Frontal cortex (tissue), 4 donors: ENCODE measurements around the gene EFNA2. TPM values are rescaled to one million over a fixed set of nuclear protein-coding genes. Genes with fewer than 3 reads are reported as not detected.
A peak's percentile ranks its signal among the peaks of the same experiment; 100 is the strongest.
"Not testable (repeated sequence)": the region's sequence is repeated elsewhere in the genome, so short reads cannot be mapped to it uniquely, and the experiment has no call there.

Experiments used
- DNase-seq, 2 donors: peaks; one replicate each; pipeline ENCODE4 v3.0.0; 2012; ENCODE audit warnings: low spot score in 2 of 2
- FAIRE-seq: peaks from 2 replicates; lab custom pipeline; 2012; peaks lifted over from hg19 to GRCh38; lab: Jason Lieb, UNC
- total RNA-seq: library from RNA; depleted of rRNA; stranded (reverse); fragments of >200 nt; gene quantifications from one replicate; pipeline ENCODE4 v1.2.3, GENCODE V29; 2014
- donor health status: control.
- donor health status: control.
- donor health status: control.

Gene EFNA2
- total RNA-seq, 1 donor from 2014 or later: 13.0 TPM

DNA sequence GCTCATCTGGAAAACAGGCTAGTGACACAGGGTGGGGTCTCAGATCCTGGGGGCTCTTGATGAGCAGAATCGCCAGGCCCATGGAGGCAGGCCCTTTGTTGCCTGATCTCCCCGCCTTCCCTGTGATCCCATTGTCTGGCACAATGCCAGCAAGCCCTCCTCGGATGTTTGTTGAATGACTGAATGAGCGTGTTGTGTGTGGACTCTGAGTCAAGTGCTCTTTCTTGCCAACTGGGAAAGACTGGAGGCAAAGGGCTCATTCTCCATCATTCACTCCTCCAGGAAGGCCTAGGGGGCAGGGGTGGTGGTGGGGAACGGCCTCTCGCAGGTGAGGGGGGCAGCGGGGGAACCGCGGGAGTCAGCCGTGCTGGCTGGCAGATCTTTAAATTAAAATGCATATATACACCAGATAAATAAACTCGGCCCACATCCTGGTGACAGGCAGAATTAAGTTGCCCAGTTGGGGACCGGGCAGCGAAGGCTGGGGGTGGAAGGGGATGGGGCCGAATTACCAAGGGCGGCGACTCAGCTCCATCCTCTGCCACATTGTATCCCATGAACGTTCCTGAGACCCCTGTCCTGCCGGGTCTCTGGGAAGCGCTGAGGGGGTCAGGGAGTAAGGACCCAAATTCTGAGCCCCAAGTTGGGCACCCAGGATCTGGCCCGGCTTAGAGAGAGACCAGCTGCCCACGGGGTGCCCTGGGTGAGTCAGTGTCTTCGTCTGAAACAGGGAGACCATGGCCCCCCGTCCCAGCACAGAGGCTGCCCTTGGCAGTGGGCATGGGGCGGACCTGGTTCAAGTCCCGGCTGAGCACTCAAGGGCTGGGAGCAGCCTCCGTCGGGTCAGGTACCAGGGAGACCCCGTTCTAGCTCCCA, 24.5 kb downstream of the EFNA2 start:
- FAIRE-seq (no peak), DNase-seq (no peak)

DNA sequence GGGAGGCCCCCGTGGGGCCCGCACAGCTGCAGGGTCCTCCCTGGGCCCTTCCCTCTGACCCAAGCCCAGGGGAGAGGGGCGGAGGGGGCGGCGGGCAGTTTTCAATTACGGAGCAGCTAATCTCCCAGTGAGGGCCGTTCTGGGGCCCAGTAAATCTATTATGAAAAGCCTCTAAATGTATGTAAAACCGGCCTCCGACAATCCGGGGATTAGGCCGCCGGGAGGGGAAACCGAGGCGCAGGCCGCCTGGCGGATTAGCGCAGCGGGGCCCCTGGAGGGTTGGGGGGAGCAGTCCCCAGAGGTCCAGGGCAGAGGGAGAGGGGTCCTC, 25.1 kb downstream of the EFNA2 start:
- no peak for FAIRE-seq

DNA sequence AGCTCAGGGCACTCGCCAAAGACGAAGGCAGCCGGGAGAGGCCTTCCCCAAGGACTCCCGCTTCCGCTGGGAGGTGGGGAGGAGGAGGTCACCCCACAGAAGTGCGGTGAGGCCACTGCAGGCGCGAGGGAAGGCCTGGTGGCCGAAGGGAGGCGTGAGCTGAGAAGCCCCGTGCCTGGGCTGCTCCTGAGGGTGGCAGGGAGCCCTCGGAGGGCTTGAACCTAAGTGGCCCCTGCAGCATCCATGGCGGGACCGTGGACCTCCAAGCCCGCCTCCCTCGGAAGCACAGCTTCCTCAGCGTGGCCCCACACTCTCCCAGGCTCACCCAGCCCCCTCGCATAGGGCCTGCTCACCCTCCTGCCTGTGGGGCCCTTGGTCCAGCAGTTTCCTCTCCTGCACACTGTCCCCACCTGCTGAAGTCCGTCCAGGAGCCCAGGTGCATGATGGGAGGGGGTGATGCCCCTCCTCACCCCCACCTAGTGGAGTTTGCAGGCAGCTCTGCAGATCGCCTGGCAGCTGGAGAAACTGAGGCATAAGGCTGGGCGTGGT, 25.9 kb downstream of the EFNA2 start:
- FAIRE-seq: no peak
- no peak for DNase-seq

More for the DNA sequence above, 25.1 kb downstream of the EFNA2 start:
- no peak for DNase-seq

DNA sequence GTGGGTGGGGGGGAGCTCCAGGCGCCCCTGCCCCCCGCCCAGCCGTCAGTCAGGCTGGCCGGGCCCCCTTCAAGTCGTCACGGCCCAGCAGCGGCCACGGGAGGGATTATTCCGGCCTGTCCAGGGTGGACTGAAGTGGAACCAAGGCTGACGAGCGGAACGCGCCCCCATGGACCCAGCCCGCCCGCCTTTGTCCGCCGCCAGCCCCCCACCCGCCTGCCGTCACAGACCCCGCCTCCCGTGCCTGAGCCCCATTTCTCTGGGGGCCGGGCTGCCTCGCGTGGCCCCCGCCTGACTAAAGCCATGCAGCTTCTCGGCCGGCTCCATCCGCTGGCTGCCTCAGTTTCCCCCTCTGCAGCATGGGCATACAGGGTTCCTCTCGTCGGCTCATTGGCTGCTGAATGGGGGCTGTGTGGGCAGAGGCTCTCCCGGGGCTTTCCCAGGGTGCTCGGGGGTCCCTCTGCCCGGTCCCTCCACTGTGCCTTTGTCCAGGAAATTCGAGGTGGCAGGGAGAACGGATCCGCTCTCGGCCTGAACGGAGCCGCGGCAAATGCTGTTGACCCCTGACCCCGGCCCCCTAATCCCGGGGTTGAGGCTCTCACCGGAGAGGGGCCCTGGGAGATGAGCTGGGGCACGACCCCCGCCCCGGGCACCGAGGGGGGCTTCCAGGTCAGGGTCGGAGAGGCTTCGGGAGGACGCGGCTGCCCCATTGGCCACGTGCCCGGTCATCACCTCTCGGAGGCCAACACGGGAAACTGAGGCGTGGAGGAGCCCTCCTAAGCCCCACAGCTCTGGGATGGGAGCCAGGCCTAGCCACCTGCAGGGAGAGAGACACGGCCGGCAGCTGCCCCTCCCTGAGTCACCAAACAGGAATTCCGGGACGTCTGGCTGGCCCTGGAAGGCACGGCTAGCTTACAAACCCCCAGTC, 27.4 kb downstream of the EFNA2 start:
- no peak for DNase-seq

DNA sequence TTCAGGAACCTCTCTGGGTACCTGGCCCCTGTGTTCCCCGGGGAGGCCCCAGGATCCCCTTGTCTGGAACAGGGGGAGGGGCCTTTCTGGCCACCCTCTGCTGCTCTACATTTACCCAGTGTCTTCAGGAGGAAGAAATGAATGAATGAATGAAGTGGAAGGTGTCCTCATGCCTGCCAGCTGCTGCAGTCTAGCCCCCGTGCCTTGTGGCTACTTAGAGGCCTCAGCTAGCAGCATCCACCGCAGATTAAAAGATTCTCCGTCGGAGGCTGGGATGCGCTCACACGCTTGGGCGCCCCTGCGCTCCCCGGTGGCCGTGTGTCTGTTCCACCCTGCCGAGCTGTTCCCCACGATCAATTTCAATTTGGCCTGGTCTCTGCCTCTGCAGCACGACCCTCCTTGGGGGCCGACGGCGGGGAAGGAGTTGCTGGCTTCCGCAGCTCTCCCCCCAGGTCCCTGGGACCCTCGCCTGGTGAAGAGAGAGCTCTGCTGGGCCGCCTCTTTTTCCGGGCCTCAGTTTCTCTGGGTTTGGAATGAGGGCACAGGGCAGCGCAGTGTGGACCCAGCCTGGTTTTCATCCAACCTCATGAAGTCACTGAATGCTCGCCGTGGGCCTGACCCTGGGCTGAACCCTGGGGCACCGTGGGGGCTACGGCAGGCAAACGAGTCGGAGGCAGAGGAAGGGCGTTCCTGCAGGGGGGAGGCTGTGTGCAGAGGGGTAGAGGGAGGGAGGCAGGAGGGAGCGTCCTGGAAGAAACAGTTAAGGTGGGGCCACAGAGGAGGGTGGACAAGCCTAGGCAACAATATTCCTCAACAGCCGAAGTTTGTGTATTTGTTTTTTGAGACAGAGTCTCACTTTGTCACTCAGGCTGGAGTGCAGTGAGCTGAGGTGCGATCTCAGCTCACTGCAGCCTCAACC, 28.3 kb downstream of the EFNA2 start:
- FAIRE-seq (no peak), DNase-seq (no peak)

More for the DNA sequence above, 27.4 kb downstream of the EFNA2 start:
- FAIRE-seq: no peak

DNA sequence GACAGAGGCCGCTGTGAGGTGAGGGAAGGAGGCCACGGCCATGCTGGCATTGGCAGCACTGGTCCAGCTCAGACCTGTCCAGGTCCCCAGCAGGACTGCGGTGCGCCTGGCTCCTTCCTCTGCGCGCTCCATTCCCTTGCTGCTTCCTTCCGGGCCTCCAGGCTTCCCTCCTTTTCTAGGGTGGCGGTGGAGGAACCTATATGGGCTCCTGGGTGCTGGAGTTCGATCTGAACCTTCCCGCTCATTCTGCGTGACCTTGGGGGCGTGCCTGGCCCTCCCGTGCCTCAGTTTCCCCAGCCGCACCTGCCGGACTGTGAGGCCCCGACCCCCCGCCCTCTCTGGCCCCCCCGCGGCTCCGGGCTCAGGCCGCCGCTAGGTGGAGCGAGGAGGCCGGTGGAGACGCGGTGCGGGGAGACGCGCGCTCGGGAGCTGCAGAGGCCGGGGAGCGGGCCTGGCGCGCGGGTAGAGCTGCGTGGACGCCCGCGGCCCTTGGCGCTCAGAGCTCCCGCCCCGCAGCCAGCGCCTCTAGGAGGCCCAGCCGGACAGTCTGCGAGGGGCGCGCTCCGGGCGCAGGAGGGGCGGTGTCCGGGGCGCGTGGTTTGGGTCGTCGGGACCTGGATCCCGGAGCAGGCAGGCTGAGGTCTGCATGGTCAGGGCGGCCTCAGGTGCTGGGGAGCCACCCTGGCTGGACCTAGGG, 29.9 kb downstream of the EFNA2 start:
- FAIRE-seq: no peak
- peak; percentile 88 to 93 for DNase-seq

DNA sequence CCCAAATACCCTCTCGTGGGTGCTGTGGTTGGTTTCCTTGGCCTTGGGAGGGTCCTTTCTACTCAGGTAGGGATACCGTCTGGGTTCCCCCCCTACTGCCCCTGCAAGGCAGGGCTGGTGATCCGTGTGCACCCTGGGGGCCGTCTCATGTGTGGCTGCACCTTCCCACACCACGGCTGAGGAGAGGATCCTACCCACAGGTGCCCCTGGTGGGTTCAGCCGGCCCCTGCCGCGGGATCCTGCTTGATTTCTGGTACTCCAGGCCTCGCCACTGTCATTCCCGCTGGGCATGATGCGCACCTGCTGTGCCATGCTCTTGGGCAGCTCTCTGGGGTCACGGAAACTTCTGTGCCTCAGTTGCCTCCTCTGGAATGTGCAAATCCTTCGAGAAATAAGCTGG, 30.8 kb downstream of the EFNA2 start:
- DNase-seq: no peak
- FAIRE-seq: no peak

DNA sequence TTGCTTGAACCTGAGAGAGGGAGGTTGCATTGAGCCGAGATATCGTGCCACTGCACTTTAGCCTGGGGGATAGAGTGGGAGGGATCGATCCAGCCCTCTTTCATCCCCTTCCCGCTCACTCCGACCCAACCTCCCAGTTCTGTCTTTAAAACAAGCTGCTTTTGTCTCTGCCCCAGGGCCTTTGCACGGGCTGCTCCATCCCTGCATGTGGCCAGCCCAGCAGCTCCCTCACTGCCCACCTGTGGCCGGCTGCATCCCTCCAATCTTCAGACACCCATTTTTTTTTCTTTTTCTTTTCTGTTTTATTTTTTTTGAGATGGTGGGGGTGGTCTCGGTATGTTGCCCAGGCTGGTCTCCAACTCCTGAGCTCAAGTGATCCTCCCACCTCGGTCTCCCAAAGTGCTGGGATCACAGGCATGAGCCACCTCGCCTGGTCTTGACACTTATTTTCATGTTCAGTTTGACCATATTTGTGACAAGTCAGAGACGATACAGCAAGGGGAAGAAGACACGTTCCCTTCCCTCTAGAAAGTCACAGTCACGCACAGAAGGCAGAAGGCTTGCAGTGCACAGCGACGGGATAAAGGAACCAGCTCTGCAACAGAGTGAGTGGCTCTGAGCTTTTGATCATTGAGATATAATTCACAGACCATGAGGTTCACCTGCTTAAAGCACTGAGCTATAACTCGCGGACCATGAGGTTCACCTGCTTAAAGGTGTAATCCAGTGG, 31.8 kb downstream of the EFNA2 start:
- no peak for DNase-seq
- no peak for FAIRE-seq

DNA sequence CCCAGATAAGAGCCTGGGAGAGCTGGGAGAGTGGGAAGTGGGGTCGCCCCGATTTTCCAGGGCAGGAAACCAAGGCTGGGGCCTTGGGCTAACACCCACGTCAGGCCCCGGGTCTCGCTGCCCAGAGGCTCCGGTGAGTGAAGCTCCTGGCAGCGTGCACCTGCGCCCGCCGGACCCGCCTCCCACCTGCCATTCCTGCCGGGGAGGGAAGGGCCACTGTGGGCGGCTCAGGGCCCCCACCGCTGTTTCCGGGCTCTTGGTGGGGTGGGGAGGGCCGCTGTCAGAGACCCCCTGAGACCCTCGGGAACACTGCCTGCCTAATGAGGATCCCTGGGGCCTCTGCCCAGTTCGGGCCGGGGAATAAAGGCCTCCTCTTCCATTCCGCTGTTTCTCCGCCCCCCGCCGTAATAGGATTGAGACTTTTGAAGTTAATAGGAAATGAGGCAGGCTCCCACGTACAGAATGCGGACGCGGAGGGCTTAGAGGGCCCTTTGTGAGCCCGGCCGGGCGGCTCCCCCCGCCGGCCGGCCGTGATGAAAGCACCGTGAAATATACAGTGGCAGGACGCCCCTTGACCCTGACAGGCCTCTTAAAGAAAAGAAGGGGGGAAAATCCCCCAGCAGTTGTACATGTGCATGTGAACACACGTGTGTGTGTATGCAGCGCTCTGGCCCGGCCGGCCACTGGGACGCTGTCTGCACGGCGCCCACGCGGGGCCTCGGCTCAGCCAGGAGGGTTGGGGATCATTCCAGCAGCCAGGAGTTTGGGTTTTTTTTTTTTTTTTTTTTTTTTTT, 33.2 kb downstream of the EFNA2 start:
- DNase-seq (no peak), FAIRE-seq (no peak)

DNA sequence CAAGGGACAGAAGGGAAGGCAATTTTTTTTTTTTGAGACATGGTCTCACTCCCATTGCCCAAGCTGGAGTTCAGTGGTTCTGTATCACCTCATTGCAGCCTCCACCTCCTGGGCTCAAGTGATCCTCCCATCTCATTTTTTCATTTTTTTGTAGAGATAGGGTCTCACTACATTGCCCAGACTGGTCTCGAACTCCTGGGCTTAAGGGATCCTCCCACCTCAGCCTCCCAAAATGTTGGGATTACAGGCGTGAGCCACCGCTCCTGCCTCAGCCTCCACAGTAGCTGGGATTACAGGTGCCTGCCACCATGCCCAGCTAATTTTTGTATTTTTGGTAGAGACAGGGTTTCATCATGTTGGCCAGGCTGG, 34.6 kb downstream of the EFNA2 start:
- DNase-seq: not testable (repeated sequence)

DNA sequence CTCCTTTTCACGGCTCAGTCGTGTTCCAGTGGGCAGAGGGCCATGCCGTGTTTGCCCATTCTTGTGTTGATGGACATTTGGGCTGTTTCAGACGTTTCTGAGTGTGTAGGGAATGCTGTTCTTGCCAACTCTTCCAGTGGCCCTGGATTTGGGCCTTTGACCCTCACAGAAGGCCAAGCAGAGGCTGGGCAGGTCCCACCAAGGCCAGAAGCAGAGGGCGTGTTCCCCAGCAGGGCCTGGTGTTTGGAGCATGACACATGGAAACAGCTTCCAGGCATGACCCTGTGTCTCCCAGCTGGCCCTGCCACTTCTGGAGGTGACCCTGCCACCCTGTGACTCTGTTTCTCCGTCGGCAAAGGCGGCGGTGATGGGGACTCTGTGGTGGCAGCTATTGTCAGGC, 35.9 kb downstream of the EFNA2 start:
- no peak for DNase-seq
- FAIRE-seq: no peak

More for the DNA sequence above, 34.6 kb downstream of the EFNA2 start:
- FAIRE-seq: not testable (repeated sequence)

DNA sequence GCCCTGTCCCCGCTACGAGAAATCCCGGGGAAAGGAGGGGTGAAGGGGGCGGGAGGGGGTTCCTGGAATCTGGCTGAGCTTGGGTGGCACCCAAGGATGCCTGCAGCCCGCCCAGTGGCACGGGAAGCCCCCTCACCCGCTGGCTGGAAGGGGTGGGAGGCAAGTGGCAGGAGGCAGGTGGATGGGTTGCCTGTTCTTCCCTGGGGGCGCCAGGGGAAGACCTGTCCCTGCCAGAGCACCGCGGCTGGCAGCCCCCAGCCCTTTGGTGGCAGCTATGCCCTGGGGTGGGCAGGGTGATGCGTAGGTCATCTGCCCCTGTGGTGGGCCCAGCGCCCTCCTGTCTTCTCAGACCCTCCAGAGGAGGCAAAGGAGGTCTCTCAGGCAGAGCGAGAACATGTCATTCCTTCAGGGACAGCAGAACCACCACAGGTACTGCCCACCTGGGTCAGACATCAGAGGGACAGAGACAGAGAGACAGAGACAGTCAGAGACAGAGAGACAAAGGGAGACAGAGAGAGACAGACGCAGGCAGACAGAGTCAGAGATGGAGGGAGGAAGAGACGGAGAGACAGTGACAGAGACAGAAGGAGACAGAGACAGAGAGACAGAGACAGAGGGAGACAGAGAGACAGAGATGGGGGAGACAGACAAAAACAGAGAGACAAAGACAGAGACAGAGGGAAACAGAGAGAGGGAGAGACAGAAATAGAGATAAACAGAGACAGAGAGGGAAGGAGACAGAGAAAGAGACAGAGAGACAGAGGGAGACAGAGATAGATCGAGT, 36.7 kb downstream of the EFNA2 start:
- DNase-seq: no peak
- no peak for FAIRE-seq

DNA sequence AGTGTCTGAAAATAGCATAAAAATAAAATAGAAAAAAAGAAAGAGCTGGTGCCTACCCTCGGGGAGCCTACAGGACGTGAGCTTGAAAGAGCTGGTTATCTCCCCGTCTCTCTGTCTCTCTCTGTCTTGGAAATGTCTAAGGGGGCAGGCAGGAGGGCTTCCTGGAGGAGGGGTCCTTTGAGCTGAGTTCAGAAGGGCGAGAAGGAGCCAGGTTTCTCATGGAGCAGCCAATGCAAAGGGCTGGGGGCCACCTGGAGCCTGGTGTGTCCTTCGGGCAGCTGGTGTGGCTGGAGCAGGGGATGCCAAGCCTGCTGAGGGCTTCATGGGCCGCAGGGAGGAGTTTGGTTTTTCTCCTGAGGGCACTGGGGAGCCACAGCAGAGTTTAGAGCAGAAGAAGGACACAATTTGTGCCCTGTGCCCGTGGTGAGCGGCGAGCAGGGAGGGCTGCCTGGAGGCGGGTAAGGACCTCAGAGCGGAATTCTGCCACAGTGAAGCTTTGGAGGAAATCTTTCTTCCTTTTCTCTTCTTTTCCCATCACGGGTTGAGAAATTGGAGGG, 38.7 kb downstream of the EFNA2 start:
- DNase-seq: no peak
- no peak for FAIRE-seq

DNA sequence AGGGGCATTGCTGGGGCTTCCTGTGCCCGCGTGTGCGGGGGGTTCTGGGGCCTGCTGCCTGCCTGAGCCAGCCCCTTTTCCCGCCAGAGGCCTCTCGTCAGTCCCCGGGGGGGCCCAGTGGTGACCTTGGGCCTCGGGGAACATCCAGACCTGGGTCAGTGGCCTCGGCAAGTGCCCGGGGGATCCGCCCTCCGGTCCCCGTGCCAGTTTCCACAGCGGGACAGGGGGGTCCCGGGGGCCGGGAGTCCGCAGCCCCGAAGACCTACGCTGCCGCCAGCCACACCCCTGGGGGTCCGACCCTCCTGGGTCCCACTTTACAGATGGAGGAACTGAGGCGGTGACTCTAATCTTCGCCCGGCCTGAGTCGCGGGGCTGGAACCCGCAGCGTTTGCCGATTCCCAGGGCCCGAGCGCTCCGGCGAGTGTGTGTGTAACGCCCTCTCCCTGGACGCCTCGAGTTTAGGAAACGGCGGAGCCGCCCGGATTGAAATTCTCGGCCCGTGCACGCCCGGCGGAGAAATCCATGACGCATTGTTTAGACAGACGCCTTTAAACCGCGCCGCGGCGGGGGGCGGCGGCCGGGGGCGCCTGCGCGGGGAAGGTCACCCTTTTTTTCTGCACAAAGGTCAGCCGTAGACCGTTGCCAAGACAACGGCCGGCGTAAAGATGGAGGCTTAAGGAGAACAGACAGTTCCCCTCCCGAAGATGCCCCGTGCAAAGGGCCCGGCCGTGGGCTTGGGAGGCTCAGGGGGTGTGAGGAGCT, 39.3 kb downstream of the EFNA2 start:
- DNase-seq: peak; percentile 76 to 91

DNA sequence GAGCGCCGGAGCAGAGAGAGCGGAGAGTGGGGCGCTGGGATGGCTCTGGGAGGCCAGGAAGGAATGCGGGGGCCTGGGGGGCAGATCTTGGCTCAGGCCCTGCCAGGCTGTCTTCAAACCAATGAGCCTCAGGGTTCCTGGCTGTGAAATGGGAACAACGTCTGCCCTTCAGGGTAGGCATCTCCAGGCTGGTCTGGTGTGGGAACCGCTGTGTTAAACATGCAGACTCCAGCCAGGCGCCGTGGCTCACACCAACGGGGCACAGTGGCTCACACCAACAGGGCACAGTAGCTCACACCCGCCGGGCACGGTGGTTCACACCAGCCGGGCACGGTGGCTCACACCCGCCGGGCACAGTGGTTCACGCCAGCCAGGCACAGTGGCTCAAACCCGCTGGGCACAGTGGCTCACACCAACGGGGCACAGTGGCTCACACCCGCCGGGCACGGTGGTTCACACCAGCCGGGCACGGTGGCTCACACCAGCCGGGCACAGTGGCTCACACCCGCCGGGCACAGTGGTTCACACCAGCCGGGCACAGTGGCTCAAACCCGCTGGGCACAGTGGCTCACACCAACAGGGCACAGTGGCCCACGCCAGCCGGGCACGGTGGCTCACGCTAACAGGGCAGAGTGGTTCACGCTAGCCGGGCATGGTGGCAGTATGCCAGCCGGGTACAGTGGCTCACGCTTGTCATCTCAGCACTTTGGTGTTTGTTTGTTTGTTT, 40.1 kb downstream of the EFNA2 start:
- DNase-seq (no peak), FAIRE-seq (no peak)

More for the DNA sequence above, 39.3 kb downstream of the EFNA2 start:
- no peak for FAIRE-seq
